Measurements from ENCODE around the gene UNKL.

The UNKL gene

GRCh38 chr16:1398351-1398750, 16.2 kb downstream of the UNKL start:
- DNase-seq, result no peak

DNA sequence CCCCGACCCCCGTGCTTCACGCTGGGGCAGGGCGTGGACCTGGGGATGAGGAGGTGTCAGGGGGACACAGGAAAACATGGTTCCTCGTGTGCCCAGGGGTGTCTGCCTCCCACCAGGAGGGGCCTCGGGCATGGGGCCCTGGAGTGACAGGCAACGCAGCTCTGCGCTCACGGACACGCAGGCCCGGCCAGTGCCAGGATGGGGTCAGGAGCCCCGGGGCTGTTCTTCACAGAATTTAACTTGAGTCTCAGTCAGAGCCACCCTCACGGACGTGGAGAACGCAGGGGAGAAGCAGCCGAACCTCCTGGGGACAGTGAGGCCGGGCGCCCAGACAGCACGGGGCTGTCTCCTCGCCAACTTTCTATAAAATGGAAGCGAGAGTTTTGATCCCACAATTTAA, 16.7 kb downstream of the UNKL start:
- DNase-seq, result no peak

- DNase-seq, result no peak
Measured at GRCh38 chr16:1395444-1396031, 19.0 kb downstream of the UNKL start.

DNA sequence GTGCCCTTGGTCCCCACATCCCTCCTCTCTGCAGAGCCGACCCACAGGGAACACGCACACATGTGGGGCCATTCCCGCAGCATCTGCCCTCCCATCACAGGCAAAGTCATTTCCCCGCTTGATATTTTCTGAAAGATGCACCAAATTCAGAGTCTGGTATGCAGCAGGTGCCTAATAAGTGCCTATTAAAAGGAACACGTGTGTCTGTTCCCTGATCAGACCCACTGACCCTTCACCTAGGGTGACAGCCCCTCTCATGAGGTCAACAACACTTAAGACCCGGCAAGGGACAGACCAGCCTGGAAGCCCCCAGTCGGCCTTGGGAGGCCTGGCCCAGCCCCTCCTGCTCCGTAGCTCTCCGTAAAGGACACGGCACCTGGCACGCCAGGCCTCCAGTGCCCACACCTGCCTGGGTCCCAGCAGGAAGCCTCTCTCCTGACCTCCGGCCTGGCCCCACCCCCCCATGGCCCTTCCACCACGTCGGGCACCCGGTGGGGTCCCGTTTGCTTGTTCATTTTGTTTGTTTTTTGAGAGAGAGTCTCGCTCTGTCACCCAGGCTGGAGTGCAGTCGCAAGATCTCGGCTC, 20.0 kb downstream of the UNKL start:
- DNase-seq, result no peak

GRCh38 chr16:1393613-1394176, 20.8 kb downstream of the UNKL start:
- no peak for DNase-seq

DNA sequence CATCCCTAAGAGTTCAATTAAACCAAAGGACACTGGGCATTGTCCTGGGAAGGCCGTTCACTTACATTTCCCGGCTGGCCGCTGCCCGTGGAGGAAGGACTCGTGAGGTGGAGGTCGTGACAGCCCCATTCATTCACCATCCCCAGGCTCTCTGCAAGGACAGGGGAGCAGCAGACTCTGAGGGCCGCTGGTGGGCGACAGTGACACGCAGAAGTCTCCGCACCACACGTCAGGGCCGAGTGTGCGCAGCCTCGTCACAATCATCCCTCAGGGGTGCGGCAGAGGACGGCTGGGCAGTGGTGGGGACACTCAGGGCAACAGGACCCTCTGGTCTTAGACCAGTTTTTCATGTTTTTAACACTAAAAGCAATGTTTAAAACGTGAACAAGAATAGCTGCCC, 21.7 kb downstream of the UNKL start:
- no peak for DNase-seq

DNA sequence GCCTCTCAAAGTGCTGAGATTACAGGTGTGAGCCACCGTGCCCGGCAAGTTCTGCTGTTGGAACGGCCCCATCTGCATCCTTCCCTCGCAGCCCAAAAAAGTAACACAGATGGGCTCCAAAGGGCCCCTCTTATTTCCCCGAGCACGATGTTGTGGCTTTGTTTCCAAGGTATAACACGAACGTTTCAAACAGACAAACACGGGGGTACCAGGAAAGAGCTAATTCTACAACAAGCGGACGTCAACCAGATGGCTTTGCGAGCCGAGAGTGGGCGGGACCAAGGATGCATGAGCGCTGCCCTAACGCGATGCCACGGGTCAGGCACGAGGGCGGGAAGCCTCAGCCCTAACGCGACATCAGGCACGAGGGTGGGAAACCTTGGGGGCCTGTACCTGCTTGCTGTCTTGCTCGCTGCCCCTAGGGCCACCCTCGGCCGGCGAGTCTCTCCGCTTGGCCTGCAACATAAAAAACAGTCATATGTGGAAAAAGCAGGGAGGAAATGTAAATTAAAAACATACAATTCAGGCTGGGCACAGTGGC, 24.2 kb downstream of the UNKL start:
- DNase-seq, result no peak

DNA sequence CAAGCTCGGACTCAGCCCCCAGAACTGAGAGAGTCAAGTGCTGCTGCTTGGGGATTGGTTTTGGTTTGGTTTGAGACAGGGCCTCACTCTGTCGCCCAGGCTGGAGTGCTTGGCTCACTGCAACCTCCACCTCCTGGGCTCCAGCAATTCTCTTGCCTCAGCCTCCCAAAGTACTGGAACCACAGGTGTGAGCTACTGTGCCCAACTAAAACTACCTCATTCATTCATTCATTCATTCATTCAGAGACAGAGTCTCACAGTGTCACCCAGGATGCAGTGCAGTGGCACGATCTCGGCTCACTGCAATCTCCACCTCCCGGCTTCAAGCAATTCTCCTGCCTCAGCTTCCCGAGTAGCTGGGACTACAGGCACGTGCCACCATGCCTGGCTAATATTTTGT, 24.7 kb downstream of the UNKL start:
- DNase-seq, result no peak

DNA sequence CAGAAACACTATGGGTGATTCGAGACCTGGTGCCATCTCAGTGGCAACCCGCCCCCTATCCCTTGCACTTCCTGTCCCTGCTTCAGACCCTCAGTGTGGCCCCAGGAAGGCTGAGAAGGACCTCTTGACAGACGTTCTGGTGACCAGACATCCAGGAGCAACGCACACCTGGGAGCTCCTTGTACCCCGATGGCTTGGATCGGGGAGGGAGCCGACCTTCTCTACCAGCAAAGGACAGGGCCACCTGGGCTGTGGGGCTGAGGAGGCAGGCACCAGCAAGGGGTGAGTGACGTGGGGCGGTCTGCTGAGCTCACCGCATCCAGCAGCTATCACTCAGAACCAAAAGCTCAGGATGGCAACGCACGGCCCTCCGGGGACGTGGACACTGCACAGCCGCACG, 27.2 kb downstream of the UNKL start:
- no peak for DNase-seq

DNA sequence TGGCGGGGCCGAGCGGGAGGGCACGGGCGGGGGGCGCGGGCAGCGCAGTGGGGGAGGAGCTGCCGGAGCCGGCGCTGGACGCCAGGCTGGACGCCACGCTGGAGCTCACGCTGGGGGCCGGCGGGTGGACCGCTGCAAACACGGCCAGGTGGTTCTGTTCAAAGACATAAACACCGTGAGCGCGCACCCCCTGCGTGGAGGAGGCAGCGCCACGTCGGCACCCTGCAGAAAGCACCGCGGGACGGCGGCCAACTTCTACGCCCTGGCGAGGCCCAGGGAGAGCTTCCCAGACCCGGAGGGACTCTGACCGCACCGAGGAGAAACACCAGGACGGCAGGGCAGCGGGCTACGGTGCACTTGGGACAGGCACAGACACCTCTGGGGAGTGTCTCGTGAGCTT, 29.3 kb downstream of the UNKL start:
- no peak for DNase-seq

- no peak for DNase-seq
Measured at GRCh38 chr16:1383556-1383955, 30.9 kb downstream of the UNKL start.

- no peak for DNase-seq
Measured at GRCh38 chr16:1381612-1382406, 32.7 kb downstream of the UNKL start.

DNA sequence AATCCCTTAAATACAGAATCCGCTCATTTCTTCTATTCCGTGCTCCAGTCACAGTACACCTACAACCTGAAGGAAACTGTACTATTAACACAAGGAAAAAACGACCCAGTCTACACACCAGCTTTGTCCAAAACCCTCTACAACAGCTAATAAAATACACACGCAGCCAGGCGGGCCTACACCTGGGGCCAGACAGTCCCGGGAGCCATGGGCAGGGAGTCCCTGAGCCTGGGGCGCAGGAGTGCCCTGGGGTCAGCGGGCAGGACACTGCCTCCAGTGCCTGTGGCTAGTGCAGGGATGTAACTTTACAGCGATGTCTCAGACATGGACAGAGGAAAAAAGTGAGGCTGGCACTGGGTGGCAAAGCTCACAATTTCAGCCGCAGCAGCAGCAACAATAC, 34.3 kb downstream of the UNKL start:
- no peak for DNase-seq

- no peak for DNase-seq
Measured at GRCh38 chr16:1379304-1380076, 35.0 kb downstream of the UNKL start.

DNA sequence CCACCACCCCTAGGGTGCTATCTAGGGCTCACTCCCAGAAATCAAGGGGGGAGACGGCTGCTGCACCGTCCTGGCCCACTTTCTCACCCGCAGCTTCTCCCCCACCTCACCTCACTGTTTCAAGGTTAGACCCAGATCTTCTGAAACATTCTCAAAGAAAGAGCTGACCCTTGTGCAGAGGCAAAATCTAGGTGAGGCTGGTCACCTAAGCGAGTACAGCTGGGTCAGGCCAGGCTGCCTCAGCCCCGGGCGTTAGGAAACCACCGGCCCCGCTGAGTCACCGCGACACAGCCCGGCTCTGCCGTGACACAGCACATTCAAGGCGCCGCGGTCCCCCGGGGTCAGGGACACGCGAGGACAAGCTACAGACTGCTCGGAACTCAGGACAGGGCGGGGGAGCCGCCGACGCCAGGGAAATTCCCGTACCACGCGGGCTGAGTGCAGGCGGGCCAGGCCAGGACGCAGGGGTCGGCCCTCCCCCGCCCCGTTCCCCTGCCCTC, 35.6 kb downstream of the UNKL start:
- no peak for DNase-seq

- no peak for DNase-seq
Measured at GRCh38 chr16:1378087-1378803, 36.3 kb downstream of the UNKL start.

DNA sequence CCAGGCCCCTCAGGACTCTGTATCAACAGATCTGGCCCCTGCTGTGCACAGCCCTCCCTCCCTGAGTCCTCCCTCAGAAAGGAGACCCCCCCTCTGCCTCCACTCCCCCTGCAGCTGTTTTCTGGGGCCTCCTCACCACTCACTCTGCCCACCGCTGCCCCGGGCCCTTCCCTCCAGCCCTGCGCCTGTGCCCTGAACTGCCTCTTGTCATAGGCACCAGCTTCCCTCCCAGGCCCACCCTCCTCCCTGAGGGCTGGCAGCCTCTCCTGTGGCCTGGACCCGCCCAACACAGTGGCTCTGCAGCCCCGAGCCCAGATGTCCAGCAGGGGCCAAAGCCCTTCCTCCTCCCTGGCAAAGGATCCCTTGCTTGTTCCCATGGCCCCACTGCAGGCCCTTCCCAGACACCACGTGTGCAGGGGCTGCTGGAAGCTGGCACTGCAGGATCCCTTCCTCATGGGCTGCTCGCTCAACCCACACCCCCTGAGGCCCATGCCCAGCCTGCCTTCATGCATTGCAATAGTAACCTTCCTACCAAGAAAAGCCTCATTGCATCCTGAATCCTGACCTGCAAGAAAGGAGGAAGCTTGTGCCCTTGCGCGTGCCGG, 37.0 kb downstream of the UNKL start:
- no peak for DNase-seq

GRCh38 chr16:1375741-1376410, 38.6 kb downstream of the UNKL start:
- no peak for DNase-seq

DNA sequence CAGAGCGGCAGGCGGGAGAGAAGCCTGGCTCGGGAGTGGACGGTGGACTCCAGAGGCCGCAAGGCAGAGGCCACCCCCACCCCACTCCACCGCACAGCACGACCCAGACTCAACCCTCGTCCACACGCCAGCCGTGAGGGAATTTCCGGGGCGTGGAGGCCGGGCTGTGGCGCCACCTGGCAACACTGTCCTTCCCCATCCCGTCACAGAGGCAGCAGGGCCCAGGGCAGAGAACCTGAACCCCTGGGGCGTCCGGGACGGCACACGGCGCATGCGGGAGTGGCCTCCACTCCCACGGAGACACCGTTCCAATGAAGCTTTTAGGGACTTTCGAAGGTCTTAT, 39.2 kb downstream of the UNKL start:
- DNase-seq, result no peak

GRCh38 chr16:1374418-1375297, 39.8 kb downstream of the UNKL start:
- no peak for DNase-seq
